Stimulated activated CD8-positive, alpha-beta memory T cell treated with anti-CD3 and anti-CD28 coated beads, Interleukin-4, amount 100 ng/mL, for 1 hour (primary cell): ENCODE results near the gene PSG11.
"Not testable (repeated sequence)": the region's sequence is repeated elsewhere in the genome, so short reads cannot be mapped to it uniquely, and the experiment has no call there.

Source experiments
- DNase-seq, 2 donors: peaks; one replicate each; pipeline ENCODE4 v3.0.0-alpha.2; 2020; ENCODE audit warnings: low read depth in 2 of 2, low spot score in 1 of 2

The PSG11 gene

DNA sequence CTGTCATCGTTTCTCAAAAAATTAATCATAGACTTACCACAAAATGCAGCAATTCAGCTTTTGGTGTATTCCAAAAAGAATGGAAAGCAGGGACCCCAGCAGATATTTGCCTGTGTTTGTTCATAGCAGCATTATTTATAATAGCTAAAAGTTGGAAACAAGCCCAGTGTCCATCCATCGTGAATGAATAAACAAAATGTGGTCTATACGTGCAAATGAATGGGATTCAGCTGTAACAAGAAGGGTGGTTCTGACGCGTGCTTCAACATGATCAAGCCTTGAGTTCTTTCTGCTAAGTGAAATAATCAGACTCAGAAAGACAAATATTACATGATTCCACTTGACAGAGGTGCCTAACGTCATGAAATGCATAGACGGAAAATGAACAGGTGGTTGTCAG is 36.4 kb downstream of the PSG11 start:
- no peak for DNase-seq

DNA sequence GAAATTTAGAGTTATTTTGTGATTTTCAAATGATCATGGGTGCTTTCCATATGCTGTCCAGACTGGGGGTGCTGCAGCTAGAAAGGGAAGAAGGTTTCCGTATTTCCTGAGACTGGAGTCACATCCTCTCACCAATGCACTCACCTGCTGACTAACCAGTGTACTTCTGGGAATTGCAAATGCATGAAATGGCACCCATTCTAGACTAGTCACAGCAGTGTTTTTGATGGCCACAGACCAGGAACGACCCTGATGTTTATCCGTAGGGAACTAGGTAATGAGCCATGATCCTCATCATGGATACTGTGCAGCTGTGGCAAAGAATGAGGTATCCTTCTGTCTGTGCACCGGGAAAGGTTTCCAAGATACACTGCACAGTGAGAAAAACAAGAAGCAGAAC is 37.1 kb downstream of the PSG11 start:
- not testable (repeated sequence) for DNase-seq

DNA sequence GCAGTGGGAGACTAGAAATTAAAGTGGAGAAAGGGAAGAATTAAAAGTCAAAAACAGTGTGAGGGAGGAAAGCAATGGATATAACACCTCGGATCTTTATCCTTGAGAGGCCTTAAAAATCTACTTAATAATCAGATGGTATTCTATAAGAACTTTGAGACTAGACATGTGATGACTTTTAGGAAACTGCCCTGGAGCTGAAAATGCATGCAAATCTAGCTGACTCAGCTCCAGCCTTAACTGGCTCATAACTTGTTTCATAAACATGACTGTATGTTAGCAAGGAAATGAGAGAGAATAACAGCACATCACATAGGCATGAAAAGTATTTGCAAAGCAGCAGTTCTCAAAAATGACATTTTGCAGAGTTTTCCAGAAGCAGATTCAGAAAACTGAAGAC is 38.1 kb downstream of the PSG11 start:
- not testable (repeated sequence) for DNase-seq

DNA sequence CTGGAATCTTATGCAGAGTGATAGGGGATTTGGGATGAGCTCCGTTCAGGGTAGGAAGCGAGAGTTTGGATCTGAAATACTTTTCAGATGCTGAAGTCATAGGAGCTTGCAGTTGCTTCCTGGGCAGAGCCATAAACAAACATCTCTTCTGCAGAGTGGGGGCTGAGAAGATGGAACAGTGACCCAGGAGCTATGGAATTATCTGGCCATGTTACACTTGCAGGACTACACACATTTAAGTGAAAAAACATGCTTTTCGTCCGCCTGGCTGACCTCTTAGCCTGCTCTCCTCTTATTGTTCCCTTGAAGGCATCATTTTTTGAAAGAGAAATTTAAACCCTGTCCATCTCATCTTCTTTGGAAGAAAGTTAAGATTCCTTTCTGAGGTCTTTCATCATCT is 40.7 kb downstream of the PSG11 start:
- DNase-seq = no peak

DNA sequence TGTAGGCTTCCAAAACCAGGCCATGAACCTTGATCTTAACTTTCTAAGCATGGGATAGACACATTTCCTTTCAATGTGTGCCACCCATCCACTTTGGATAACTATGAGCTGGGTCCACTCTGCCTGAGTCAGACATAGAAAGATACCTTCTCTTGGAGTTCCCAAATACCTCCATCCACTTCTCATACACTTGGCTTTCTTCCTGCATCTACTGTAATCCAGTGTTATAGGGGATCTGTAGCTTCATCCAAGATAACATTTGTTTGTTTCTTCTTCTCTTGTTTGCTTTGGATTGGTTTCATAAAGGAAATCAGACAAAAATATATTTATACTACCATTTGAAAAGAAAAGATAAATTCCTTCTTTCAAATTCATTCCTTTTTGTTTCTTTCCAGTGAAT is 44.2 kb downstream of the PSG11 start:
- DNase-seq = not testable (repeated sequence)

DNA sequence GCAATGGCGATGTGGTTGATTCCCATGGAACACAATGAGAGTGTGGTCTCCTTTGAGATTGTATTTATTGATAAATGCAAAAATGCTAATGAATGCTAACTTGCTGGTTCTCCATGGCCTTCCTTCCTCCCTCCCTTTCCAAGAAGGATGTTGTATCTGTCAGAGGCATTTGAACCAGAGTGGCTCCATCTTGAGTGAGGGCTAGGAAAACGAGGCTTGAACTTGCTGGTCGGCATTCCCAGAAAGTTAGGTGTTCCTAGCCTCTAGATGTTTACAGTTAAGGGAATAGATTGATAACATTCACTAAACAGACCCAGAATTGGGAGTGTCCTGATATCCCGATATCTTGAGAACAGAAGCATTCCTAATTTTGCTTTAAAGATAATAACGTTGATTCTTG is 54.8 kb downstream of the PSG11 start:
- not testable (repeated sequence) for DNase-seq

DNA sequence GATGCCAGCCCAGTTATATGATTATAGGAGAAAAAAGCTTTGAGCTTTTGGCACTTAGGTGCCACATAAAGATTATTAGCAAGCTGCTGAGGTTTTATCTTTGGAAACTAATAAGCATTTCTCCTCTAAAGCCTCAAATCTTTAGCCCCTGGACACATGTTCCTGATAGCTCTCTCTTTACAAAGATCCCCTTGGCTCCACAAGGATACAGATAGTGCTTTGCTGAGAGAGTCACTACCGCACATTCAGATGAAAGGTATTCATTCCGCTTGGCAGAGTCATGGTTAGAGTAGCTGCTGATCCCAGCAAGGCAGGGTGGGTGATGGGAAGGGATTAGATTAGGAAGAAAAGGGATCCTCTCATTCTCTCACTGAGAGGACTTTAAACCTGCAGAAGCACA is 61.1 kb downstream of the PSG11 start:
- DNase-seq = no peak

DNA sequence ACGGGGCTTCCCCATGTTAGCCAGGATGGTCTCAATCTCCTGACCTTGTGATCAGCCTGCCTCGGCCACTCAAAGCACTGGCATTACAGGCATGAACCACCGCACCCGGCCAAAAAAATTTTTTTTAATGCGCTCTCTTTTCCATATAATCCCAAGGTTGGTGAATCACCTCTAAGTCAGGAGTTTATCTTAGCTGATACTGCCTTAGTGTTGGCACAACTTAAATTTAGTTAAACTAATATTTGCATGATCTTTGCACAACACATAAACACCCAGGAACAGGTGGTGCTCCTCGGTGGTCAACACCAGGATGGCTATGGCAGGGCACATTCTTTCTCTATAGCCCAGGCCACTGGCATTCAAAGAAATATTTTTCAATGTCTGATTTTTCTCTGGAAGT is 65.2 kb downstream of the PSG11 start:
- no peak for DNase-seq
